ENCODE measurements around the gene TAOK2. TPM values are rescaled to one million over a fixed set of nuclear protein-coding genes. Genes with fewer than 3 reads are reported as not detected.
A peak's percentile ranks its signal among the peaks of the same experiment; 100 is the strongest.

TAOK2 gene
- total RNA-seq, 4 donors from 2014 or later = 48.8 to 62.6 (median 55.2) TPM

DNA sequence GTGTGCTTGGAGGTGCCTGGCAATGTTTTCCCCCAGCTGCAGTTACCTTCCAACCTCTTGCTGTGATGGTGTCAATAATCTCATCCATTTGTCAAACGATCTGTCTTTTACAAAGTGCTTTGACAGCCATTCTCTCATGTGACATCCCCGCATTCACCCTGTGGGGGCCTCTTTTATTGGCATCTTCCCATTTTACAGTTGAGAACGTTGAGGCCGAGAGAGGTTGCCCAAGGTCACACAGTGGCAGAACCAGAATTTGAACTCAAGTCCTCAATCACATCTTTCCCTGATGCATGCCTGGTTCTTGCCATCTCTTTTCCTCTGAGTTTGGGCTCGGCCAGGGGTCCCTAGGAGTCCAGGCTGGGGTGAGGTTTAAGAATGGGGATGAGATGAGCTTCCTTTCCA lies 1.5 kb downstream of the TAOK2 start:
- WGBS, 2 donors = 63 to 73% methylated on average over 5 of the region's 5 CpGs

DNA sequence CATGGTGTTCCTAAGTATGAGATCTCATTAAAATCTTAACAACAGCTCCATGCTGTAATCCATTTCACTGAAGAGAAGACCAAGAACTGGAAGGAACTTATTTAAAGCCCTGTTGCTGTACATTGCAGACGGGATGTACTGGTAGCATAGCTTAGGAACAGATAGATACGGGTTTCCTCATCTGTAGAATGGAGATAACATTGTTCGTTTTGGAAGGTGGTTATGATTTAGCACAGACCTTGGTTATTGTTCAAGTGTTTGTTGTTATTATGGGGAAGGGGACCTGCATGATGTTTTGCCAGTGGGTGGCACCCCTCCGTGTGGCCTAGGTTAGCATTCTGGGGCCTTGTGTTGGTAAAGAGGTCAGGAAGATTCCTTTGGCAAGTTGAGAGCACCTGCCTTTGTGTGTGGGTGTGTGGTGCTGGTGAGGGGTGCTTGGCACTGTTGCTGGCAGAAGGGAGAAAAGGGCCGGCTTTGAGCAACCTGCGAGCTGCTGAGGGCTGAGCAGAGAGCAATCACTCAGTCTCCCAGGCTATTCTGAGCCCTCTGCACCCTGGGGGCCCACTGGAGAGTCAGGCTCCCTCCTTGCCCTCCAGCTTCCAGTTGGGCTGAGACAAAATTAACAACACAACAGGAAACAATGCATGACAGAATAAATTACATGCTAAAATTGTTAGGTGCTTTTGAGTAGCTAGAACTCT lies 2.3 kb downstream of the TAOK2 start:
- no peak for TF ChIP-seq POLR2A (IDR thresholded peaks at IDR 0.05)
- TF ChIP-seq, protein P1, sequence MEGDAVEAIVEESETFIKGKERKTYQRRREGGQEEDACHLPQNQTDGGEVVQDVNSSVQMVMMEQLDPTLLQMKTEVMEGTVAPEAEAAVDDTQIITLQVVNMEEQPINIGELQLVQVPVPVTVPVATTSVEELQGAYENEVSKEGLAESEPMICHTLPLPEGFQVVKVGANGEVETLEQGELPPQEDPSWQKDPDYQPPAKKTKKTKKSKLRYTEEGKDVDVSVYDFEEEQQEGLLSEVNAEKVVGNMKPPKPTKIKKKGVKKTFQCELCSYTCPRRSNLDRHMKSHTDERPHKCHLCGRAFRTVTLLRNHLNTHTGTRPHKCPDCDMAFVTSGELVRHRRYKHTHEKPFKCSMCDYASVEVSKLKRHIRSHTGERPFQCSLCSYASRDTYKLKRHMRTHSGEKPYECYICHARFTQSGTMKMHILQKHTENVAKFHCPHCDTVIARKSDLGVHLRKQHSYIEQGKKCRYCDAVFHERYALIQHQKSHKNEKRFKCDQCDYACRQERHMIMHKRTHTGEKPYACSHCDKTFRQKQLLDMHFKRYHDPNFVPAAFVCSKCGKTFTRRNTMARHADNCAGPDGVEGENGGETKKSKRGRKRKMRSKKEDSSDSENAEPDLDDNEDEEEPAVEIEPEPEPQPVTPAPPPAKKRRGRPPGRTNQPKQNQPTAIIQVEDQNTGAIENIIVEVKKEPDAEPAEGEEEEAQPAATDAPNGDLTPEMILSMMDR (IDR thresholded peaks at IDR 0.05) = no peak
- Histone ChIP-seq H3K27ac (peak overlapping the region in 1 of 3 donors; percentile 14), H3K36me3 (peaks cover 32 to 39% of the 10 kb centered on the region in 2 donors), H3K27me3 (no peaks in the 10 kb centered on the region), H3K9me3 (no peaks in the 10 kb centered on the region), H3K4me1 (peaks cover 15 to 33% of the 10 kb centered on the region in 2 donors), H3K4me3 (replicated peaks in 1 of 3) (peak overlapping the region in 1 of 3 donors; percentile 6)
- intact Hi-C loops (cut with DNase I) = loop anchor here (2.0 kb wide), 1 partner anchor 19 kb away; the partner anchor contains the start of gene HIRIP3
- 21 to 26% methylated on average over 6 of the region's 6 CpGs for WGBS, 2 donors
- DNase-seq = peak; percentile 10 to 34

More for the DNA sequence above, 1.5 kb downstream of the TAOK2 start:
- Histone ChIP-seq H3K4me3 (replicated peaks in 1 of 3) (peak overlapping the region; percentile 24 to 94 (median 66)), H3K9me3 (no peaks in the 10 kb centered on the region), H3K4me1 (peaks cover 15 to 33% of the 10 kb centered on the region in 2 donors), H3K36me3 (peaks cover 24 to 31% of the 10 kb centered on the region in 2 donors), H3K27ac (peak overlapping the region in 2 of 3 donors; percentile 8 to 75), H3K27me3 (no peaks in the 10 kb centered on the region)
- no peak for DNase-seq
- TF ChIP-seq, protein P1 (IDR thresholded peaks at IDR 0.05) = no peak
- no peak for TF ChIP-seq POLR2A (IDR thresholded peaks at IDR 0.05)
- intact Hi-C loops (cut with DNase I) = no loop called here

DNA sequence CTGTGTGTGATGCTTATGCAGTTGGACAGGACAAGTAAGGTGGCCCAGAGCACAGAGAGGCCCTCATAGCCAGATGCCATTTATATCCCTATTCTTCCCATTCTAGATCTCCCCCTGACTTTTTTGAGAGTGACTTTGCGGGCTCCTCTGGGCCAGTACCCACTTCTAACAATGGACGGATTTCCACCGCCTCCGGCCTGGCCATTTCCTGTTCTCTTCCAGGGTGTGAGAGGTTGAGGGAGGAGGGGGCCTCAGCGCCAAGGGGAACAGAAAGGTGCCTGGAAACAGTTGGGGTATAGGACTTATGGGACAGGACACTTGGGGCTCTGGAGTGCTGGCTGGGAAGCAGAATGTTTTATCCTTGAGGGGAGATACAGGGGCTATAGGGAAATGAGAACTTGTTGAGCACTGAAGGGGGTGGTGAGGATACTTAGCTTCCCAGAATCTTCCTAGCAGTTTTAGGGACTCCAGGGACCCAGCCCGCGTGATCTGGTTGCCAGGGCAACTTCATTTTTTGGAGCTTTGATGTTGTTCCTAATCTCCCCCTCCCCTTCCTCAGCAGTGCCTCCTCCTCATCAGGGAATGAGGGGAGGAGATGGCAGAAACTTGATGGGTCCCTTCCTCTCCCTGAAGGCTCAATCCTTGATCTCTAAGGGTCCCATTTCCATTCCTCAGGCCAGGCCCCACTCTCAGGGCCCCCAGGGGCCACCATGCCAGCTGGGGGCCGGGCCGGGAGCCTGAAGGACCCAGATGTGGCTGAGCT lies 3.6 kb downstream of the TAOK2 start:
- intact Hi-C loops (cut with DNase I) = loop anchor here (2.0 kb wide), 1 partner anchor 18 kb away; the partner anchor contains the start of gene HIRIP3
- no peak for DNase-seq
- Histone ChIP-seq H3K36me3 (peaks cover 45% of the 10 kb centered on the region in 2 donors), H3K27me3 (no peaks in the 10 kb centered on the region), H3K9me3 (no peaks in the 10 kb centered on the region), H3K4me1 (peaks cover 15 to 33% of the 10 kb centered on the region in 2 donors), H3K27ac (peak overlapping the region in 2 of 3 donors; percentile 26 to 49), H3K4me3 (replicated peaks in 1 of 3) (no peak overlapping the region)
- 65 to 79% methylated on average over 9 of the region's 9 CpGs for WGBS, 2 donors
- TF ChIP-seq POLR2A (IDR thresholded peaks at IDR 0.05) = no peak
- TF ChIP-seq, protein P1 (IDR thresholded peaks at IDR 0.05) = no peak

DNA sequence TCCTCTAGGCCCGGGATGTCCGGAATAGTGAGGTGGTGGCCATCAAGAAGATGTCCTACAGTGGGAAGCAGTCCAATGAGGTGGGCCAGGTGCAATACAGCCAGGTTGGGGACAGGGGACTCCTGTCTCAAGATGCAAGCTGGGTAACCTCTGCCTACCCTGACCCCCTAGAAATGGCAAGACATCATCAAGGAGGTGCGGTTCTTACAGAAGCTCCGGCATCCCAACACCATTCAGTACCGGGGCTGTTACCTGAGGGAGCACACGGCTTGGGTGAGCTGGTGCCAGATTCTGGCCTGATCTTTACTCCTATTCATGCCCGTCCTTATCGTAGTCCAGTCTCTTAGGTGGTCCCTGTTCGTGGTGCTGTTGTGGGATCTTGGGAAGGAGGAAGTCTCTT lies 4.4 kb downstream of the TAOK2 start:
- no peak for DNase-seq
- 93 to 94% methylated on average over 9 of the region's 9 CpGs for WGBS, 2 donors
- Histone ChIP-seq H3K27me3 (no peaks in the 10 kb centered on the region), H3K4me1 (peaks cover 15 to 33% of the 10 kb centered on the region in 2 donors), H3K27ac (no peak overlapping the region), H3K36me3 (peaks cover 52 to 54% of the 10 kb centered on the region in 2 donors), H3K4me3 (replicated peaks in 1 of 3) (no peak overlapping the region), H3K9me3 (no peaks in the 10 kb centered on the region)
- intact Hi-C loops (cut with DNase I) = no loop called here
- TF ChIP-seq POLR2A (IDR thresholded peaks at IDR 0.05) = no peak
- TF ChIP-seq, protein P1 (IDR thresholded peaks at IDR 0.05) = no peak

All from thyroid gland (tissue), 4 donors.